HepG2 (cell line): ENCODE data around the gene RARA. TPM values are rescaled to one million over a fixed set of nuclear protein-coding genes. Genes with fewer than 3 reads are reported as not detected.

Experiments used
- AKAP8 ChIP-seq: sonication (generic); formaldehyde crosslinking; IDR thresholded peaks from 2 replicates; pipeline ENCODE4 v1.5.1; 2020; ENCODE audit warnings: mild to moderate bottlenecking, missing genetic modification reagents
- ATF5 ChIP-seq: sonication (generic); formaldehyde crosslinking; IDR thresholded peaks from 2 replicates; pipeline ENCODE4 v1.4.0; 2020; ENCODE audit warnings: mild to moderate bottlenecking, low read depth, missing genetic modification reagents
- EHMT2 ChIP-seq: fragments of 200-600 bp; sonication (generic); IDR thresholded peaks from 2 replicates; pipeline ENCODE4 v1.7.0; 2017; ENCODE audit warnings: antibody characterized with exemption, low read depth, low read length, borderline replicate concordance
- GATAD1 ChIP-seq: IDR thresholded peaks from 2 replicates; pipeline ENCODE4 v1.6.1; 2016; ENCODE audit warnings: missing genetic modification reagents, missing compliant biosample characterization
- MATR3 ChIP-seq: sonication (generic); formaldehyde crosslinking; IDR thresholded peaks from 2 replicates; pipeline ENCODE4 v1.4.0; 2020; ENCODE audit warnings: missing genetic modification reagents
- SMAD1 ChIP-seq: sonication (generic); formaldehyde crosslinking; IDR thresholded peaks from 2 replicates; pipeline ENCODE4 v1.4.0; 2020; ENCODE audit warnings: missing genetic modification reagents, low read depth, mild to moderate bottlenecking, borderline replicate concordance
- SNAPC2 ChIP-seq: sonication (generic); formaldehyde crosslinking; IDR thresholded peaks from 2 replicates; pipeline ENCODE4 v1.8.1; 2022; ENCODE audit warnings: mild to moderate bottlenecking, missing genetic modification reagents
- THAP11 ChIP-seq: IDR thresholded peaks from 2 replicates; pipeline ENCODE4 v1.6.1; 2016; ENCODE audit warnings: missing biosample characterization, missing genetic modification reagents
- USF2 ChIP-seq, 2 experiments: sonication (generic) in 1 of 2; formaldehyde crosslinking in 1 of 2; IDR thresholded peaks; 2 replicates each; pipeline versions ENCODE4 v1.5.1 to v1.6.1; 2011 to 2020; ENCODE audit warnings: borderline replicate concordance in 1 of 2, low read depth in 1 of 2, low read length in 1 of 2, mild to moderate bottlenecking in 1 of 2, missing genetic modification reagents in 1 of 2, moderate library complexity in 1 of 2
- ZBTB25 ChIP-seq: IDR thresholded peaks from 2 replicates; pipeline ENCODE4 v1.6.1; 2018; ENCODE audit warnings: missing genetic modification reagents
- ZNF251 ChIP-seq: sonication (generic); formaldehyde crosslinking; IDR thresholded peaks from 2 replicates; pipeline ENCODE4 v1.9.0; 2021; ENCODE audit warnings: mild to moderate bottlenecking, missing genetic modification reagents
- ZNF550 ChIP-seq: sonication (generic); formaldehyde crosslinking; IDR thresholded peaks from 2 replicates; pipeline ENCODE4 v1.4.0; 2020; ENCODE audit warnings: mild to moderate bottlenecking, missing genetic modification reagents, borderline replicate concordance
- ZNF557 ChIP-seq: sonication (generic); formaldehyde crosslinking; IDR thresholded peaks from 2 replicates; pipeline ENCODE4 v1.4.0; 2020; ENCODE audit warnings: missing genetic modification reagents
- ZNF746 ChIP-seq: sonication (generic); formaldehyde crosslinking; IDR thresholded peaks from 2 replicates; pipeline ENCODE4 v1.8.0; 2022; ENCODE audit warnings: mild to moderate bottlenecking, missing genetic modification reagents
- ZNF790 ChIP-seq: sonication (generic); formaldehyde crosslinking; IDR thresholded peaks from 2 replicates; pipeline ENCODE4 v1.8.0; 2022; ENCODE audit warnings: missing genetic modification reagents, mild to moderate bottlenecking, borderline replicate concordance
- polyA plus RNA-seq, 8 experiments: library from polyadenylated mRNA; depleted of rRNA in 3 of 8; stranded (reverse) in 7 of 8; unstranded in 1 of 8; fragments of >200 nt; fragmentation: Illumina TruSeq in 4 of 8; extraction: Trizol in 4 of 8; gene quantifications; 2 replicates each; pipeline versions ENCODE4 v1.2.1 to v1.2.3, GENCODE V29; 2011 to 2016; ENCODE audit warnings: low read depth in 4 of 8, missing spikeins in 1 of 8, mixed read lengths in 1 of 8; ENCODE audit not compliant: insufficient read depth in 1 of 8
- total RNA-seq, 5 experiments: library from RNA; depleted of rRNA; stranded (reverse); fragments of >200 nt; fragmentation: Illumina TruSeq; extraction: Trizol; gene quantifications; 2 replicates each; pipeline ENCODE4 v1.2.3, GENCODE V29; 2016; ENCODE audit warnings: low read depth in 1 of 5
- TF ChIP-seq, protein P1 (sequence below): sonication (generic); formaldehyde crosslinking; IDR thresholded peaks from 2 replicates; pipeline ENCODE4 v1.4.0; 2020; ENCODE audit warnings: missing genetic modification reagents, borderline replicate concordance
- TF ChIP-seq, protein P2 (sequence below): sonication (generic); formaldehyde crosslinking; IDR thresholded peaks from 2 replicates; pipeline ENCODE4 v1.5.0; 2020; ENCODE audit warnings: missing genetic modification reagents, mild to moderate bottlenecking, borderline replicate concordance
- TF ChIP-seq, protein P3 (sequence below): sonication (generic); formaldehyde crosslinking; IDR thresholded peaks from 2 replicates; pipeline ENCODE4 v1.8.0; 2022; ENCODE audit warnings: mild to moderate bottlenecking, missing genetic modification reagents

The RARA gene
- total and polyA plus RNA-seq, 2 of the 13 experiments (the other 11 are each of a cell fraction or from before 2014, with no cell fraction given) = 6.4 to 8.6 TPM

- no peak for TF ChIP-seq ATF5 (CRISPR knock-in tag)
- TF ChIP-seq EHMT2 = no peak
- TF ChIP-seq USF2 (IDR thresholded peaks at IDR 0.05; ENCODE audit: low read depth, low read length) = no peak
- no peak; the same call in 1 of the 2 replicates for TF ChIP-seq USF2 (CRISPR knock-in tag; IDR thresholded peaks at IDR 0.05; ENCODE audit: borderline replicate concordance)
- TF ChIP-seq ZNF557 (CRISPR knock-in tag) = no peak
- TF ChIP-seq MATR3 (CRISPR knock-in tag) = no peak
- peak; percentile 92 for TF ChIP-seq GATAD1 (CRISPR knock-in tag)
- peak; percentile 98 for TF ChIP-seq THAP11 (CRISPR knock-in tag)
- TF ChIP-seq ZNF746 = no peak
- TF ChIP-seq, protein P1, sequence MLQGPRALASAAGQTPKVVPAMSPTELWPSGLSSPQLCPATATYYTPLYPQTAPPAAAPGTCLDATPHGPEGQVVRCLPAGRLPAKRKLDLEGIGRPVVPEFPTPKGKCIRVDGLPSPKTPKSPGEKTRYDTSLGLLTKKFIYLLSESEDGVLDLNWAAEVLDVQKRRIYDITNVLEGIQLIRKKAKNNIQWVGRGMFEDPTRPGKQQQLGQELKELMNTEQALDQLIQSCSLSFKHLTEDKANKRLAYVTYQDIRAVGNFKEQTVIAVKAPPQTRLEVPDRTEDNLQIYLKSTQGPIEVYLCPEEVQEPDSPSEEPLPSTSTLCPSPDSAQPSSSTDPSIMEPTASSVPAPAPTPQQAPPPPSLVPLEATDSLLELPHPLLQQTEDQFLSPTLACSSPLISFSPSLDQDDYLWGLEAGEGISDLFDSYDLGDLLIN (CRISPR knock-in tag) = peak; percentile 49; the same call in 1 of the 2 replicates
- TF ChIP-seq, protein P2, sequence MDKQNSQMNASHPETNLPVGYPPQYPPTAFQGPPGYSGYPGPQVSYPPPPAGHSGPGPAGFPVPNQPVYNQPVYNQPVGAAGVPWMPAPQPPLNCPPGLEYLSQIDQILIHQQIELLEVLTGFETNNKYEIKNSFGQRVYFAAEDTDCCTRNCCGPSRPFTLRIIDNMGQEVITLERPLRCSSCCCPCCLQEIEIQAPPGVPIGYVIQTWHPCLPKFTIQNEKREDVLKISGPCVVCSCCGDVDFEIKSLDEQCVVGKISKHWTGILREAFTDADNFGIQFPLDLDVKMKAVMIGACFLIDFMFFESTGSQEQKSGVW (CRISPR knock-in tag) = no peak
- TF ChIP-seq SNAPC2 (CRISPR knock-in tag) = peak; percentile 84
- TF ChIP-seq SMAD1 = peak; percentile 89; the same call in 1 of the 2 replicates
- peak; percentile 43; the same call in 1 of the 2 replicates for TF ChIP-seq ZBTB25
- no peak; the same call in 1 of the 2 replicates for TF ChIP-seq AKAP8
- TF ChIP-seq, protein P3, sequence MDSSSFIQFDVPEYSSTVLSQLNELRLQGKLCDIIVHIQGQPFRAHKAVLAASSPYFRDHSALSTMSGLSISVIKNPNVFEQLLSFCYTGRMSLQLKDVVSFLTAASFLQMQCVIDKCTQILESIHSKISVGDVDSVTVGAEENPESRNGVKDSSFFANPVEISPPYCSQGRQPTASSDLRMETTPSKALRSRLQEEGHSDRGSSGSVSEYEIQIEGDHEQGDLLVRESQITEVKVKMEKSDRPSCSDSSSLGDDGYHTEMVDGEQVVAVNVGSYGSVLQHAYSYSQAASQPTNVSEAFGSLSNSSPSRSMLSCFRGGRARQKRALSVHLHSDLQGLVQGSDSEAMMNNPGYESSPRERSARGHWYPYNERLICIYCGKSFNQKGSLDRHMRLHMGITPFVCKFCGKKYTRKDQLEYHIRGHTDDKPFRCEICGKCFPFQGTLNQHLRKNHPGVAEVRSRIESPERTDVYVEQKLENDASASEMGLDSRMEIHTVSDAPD (CRISPR knock-in tag) = peak; percentile 78
- TF ChIP-seq ZNF790 (CRISPR knock-in tag) = no peak
- TF ChIP-seq ZNF251 (CRISPR knock-in tag) = no peak
- TF ChIP-seq ZNF550 = peak; percentile 89; the same call in 1 of the 2 replicates
Measured at GRCh38 chr17:40287494-40288369, 21.2 kb upstream of the RARA start, which contains the start of gene CDC6 (continued).
